COLO829 (cell line): ENCODE results near the gene SEMA4D.
"Not testable (repeated sequence)": the region's sequence is repeated elsewhere in the genome, so short reads cannot be mapped to it uniquely, and the experiment has no call there.

ENCODE experiments used
- DNase-seq: peaks from one replicate; pipeline ENCODE4 v3.0.0; 2012; ENCODE audit warnings: low spot score

SEMA4D gene

GRCh38 chr9:89351584-89352300, 146.2 kb downstream of the SEMA4D start:
- DNase-seq, result no peak

- DNase-seq, result no peak
Measured at GRCh38 chr9:89350988-89351557, 146.8 kb downstream of the SEMA4D start.

DNA sequence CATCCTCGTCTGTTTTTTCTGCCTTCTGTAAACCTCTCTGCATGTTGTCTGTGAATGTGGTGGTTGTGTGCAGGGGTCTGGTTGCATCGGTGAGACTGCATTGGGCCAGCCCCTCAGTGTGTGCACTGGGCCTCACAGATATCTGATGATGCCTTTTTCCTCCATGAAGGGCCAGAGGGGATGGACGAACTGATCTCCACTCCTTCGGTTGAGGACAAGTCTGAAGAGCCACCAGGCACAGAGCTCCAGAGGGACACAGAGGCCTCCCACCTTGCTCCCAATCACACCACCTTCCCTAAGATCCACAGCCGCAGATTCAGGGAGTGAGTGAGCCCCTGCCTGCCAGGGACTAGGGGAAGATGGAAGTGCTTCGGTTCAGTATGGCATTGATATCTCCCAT, 148.3 kb downstream of the SEMA4D start:
- no peak for DNase-seq

DNA sequence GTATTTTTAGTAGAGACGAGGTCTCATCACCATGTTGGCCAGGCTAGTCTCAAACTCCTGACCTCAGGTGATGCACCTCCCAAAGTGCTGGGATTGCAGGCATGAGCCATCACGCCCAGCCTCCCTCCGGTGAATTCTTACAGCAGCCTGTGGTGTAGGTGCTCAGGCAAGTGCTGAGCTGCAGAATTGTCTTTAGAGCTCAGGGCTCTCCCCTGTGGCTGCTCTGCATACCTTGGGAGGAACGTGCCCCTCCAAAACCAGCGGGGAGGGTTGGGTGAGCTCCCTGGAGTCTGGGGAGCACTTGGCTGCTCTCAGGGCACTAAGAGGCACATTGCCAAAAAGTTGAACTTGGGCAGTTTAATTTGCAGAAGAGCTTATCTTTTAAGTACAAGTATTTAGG, 150.3 kb downstream of the SEMA4D start:
- no peak for DNase-seq

DNA sequence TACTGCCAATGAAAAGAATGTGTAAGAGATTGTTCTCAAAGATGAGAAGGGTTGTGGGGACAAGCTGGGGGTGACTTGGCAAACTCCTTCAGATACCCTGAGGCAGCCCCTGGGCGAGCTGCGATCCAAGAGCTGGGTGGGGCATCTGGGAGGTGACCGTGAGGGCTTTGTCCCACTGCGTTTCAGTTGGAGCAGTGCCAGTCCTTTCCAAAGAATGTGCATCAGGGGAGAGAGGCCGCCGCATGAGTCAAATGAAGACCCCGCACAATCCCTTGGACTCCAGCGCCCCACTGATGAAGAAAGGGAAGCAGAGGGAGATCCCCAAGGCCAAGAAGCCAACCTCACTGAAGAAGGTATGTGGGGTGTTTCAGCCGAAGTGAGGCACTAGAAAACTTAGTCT, 151.2 kb downstream of the SEMA4D start:
- DNase-seq, result no peak

DNA sequence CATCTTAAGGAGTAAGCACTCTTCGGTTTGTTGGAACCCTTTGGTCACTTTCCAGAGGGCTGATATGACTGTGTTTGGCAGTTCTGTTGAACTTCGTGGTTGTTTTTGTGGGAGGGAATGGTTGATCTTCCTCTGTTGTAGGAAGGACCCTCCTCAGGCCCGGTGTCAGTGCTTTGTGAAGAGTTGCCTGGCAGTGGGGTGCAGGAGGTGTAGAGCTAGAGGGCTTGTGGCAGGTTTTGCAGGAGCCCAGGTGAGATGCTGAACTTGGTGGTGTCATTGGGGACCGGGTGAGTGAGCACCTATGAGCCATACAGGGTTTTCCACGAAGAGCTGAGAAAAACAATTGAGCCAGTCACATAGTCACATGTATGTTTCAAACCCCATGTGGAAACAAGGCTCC, 152.4 kb downstream of the SEMA4D start:
- no peak for DNase-seq

- DNase-seq, result not testable (repeated sequence)
Measured at GRCh38 chr9:89343812-89344211, 154.1 kb downstream of the SEMA4D start.

DNA sequence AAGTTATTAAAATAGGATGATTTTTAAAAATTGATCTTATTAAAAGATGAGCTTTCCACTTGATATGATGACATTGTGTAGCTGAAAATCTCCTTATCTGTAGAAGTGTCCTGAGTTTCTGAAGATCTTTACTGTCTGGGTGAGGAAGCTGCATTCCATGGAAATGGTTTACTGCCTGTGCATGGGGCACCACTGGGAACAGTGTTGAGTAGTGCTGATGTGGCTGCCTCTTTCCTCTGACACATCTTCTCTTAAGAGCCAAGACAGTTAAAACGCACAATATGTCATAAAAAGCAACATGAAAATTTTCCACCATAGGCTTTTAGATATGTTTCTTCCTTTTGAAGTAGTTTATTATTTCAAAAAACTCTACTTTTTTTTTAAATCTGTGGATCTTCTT, 155.0 kb downstream of the SEMA4D start:
- no peak for DNase-seq

DNA sequence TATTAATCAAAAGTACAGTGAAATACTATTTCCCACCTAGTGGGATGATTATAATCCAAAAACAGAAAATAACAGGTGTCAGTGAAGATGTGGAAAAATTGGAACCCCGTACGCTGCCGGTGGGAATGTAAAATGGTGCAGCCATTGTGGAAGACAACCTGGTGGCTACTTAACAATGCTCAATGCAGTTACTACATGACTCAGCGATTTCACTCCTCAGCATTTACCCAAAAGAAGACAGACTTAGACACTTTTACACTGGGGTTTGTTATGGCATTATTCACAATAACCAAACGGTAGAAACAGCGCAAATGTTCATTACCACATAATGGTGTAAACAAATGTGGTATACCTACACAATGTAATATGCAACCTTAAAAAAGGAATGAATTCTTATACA, 155.7 kb downstream of the SEMA4D start:
- DNase-seq, result no peak

- no peak for DNase-seq
Measured at GRCh38 chr9:89340332-89340731, 157.6 kb downstream of the SEMA4D start.

DNA sequence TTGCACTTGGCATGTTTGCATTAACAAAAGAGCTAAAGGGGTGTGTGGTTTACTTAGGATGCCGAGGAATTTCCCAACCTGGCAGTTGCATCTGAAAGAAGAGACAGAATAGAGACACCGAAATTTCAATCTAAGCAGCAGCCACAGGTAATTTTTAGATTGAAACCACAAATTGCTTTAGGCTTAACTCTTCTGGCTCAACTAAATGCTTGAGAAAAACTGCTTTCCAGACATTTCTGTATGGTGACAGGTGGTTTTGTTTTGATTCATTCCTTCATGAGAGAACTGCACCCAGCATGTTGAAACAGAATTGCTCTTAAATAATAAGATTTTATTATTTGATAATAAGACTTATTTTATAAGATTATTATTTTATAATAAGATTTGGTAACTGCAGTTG, 158.1 kb downstream of the SEMA4D start:
- DNase-seq, result no peak

DNA sequence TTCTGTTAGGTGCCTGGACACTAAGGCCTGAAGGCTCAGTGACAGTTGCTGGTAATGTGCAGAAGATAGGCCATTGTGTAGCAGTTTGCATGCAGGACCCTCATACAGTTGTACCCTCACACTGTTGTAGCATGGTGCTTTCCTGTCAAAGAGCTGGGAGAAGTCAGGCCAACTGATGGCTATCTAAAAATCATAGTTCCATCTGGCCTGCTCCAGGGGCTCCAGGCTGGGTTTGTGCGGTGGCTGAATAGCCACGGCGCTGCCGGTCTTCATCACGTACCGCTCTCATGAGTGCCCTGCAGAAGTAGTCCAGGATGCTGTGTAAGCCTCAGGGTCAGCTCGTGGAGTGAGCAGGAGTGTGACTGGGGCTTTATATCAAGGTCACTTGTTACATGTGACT, 167.4 kb downstream of the SEMA4D start:
- no peak for DNase-seq

GRCh38 chr9:89329917-89330316, 168.0 kb downstream of the SEMA4D start:
- DNase-seq, result no peak

DNA sequence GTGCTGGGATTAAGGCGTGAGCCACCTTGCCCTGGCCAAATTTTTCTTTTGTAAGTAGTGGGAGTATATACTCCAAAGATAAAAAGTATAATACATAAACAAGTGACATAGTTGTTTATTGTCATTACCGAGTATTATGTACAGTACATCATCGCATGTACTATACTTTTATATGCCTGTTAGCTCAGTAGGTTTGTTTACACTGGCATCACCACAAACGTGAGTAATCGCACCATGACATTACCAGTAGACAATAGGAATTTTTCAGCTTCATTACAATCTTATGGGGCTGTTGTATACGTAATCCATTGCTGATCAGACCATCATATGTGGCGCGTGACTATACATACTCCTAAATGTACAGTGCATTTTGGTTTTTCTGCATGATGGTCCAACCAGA, 169.8 kb downstream of the SEMA4D start:
- DNase-seq, result no peak

DNA sequence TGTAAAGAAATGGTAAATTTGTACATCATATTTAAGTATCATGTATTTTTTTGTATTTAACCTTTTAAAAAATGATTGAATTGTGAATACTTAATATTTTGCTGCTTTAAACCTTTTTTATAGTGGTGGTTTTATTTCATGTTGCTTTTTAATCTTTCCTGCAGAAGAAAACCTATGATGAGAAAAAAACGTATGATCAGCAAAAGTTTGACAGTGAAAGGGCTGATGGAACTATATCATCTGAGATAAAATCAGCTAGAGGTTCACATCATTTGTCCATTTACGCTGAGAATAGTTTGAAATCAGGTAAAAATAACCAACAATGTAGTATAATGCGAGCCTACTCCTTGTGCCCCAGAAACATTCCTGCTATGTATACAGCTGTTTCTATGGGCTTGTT, 172.2 kb downstream of the SEMA4D start:
- no peak for DNase-seq

DNA sequence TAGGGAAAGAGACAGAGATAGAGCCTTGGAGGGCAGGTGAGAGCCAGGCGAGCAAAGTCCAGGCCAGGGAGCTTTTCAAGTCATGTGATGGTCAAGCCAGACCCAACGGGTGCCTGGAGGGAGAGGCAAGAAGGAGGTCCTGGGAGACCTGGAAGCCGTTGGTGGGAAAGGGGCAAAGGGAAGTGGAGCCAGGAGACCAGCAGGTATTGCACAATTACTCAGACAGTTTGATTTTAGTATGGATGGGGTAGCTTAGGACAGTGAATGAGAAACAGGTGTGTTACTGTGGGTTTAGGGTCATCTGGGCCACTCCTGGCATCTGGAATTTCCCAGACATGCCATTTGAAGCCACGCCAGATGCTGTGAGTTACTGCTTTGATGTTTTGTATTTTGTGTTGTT, 174.5 kb downstream of the SEMA4D start:
- no peak for DNase-seq

GRCh38 chr9:89319015-89319905, 178.7 kb downstream of the SEMA4D start:
- DNase-seq, result no peak

- DNase-seq, result peak; percentile 92
Measured at GRCh38 chr9:89318123-89319014, 179.5 kb downstream of the SEMA4D start, which contains the start of gene SECISBP2. SECISBP2 (plus strand) TSS chr9:89318500; CDS start chr9:89318577, 77 bp downstream.

DNA sequence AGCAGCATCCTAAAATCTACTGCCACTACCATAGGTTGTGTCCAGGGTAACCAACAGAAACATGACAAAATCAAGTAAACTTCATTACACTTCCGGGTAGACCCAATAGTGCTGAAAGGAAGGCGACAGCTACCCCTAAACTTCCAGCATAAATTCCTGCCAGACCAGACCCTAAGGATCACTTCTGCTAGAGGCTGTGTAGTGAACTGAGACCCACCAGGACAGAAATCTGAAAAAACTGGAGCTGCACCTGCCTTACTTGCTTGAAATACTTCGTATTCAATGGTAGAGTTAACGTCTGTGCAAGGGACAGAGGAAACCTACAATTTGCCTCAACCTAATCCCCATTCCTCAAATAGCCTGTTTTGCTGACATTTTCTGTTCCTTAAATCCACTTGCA, 180.6 kb downstream of the SEMA4D start:
- no peak for DNase-seq

DNA sequence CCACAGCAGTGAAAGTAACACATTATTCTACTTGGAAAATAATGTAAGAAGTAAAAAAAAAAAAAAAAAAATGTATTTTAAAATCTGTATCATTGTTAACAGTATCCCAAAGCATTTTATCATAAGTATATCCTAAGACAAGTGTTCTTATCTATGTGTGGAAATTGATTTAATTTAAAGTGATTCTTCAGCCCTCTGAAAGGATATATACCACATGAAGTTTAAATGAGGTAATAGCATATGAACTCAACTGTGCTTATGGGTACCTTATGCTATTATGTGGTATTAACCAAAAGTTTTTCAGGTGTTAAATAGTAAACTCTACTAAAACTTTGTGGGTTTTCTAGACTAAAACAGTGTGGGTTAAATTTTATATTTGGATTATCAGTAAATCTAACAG, 182.4 kb downstream of the SEMA4D start:
- DNase-seq, result no peak

GRCh38 chr9:89314955-89315354, 183.0 kb downstream of the SEMA4D start:
- no peak for DNase-seq

GRCh38 chr9:89313842-89314241, 184.1 kb downstream of the SEMA4D start:
- no peak for DNase-seq
